Measurements from ENCODE around the gene DEPP1. TPM values are rescaled to one million over a fixed set of nuclear protein-coding genes. Genes with fewer than 3 reads are reported as not detected.

The DEPP1 gene
- total RNA-seq, 2 donors from 2014 or later: 11.1 to 20.2 TPM

GRCh38 chr10:44946205-44946604 is 32.4 kb downstream of the DEPP1 start:
- H3K4me3 ChIP-seq: no peak overlapping the region
- TF ChIP-seq, protein P1, sequence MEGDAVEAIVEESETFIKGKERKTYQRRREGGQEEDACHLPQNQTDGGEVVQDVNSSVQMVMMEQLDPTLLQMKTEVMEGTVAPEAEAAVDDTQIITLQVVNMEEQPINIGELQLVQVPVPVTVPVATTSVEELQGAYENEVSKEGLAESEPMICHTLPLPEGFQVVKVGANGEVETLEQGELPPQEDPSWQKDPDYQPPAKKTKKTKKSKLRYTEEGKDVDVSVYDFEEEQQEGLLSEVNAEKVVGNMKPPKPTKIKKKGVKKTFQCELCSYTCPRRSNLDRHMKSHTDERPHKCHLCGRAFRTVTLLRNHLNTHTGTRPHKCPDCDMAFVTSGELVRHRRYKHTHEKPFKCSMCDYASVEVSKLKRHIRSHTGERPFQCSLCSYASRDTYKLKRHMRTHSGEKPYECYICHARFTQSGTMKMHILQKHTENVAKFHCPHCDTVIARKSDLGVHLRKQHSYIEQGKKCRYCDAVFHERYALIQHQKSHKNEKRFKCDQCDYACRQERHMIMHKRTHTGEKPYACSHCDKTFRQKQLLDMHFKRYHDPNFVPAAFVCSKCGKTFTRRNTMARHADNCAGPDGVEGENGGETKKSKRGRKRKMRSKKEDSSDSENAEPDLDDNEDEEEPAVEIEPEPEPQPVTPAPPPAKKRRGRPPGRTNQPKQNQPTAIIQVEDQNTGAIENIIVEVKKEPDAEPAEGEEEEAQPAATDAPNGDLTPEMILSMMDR (IDR thresholded peaks at IDR 0.05): no peak
- H3K27ac ChIP-seq: no peak overlapping the region
- H3K27me3 ChIP-seq: no peaks in the 10 kb centered on the region
- no peaks in the 10 kb centered on the region for H3K9me3 ChIP-seq
- no peak overlapping the region for H3K9ac ChIP-seq (ENCODE audit: low read depth in 2 of 2, low read length in 2 of 2)
- intact Hi-C loops (cut with DNase I): no loop called here
- DNase-seq: no peak
- no peaks in the 10 kb centered on the region for H3K36me3 ChIP-seq
- H3K4me1 ChIP-seq: no peaks in the 10 kb centered on the region

DNA sequence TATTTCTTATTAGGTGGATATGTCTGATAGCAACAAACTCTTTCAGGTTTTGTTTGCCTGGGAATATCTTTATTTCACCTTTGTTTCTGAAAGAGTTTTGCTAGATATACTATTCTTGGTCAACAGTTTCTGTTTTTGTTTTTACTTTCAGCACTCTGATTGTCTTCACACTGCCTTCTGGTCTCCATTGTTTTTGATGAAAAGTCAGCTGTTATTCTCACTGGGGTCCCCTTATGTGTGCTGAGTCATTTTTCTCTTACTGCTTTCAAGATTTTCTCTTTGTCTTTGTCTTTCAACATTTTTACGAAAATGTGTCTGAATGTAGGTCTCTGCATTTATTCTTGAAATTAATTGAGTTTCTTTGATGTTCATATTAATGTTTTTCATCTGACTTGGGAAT is 34.3 kb downstream of the DEPP1 start:
- Histone ChIP-seq H3K4me3 (no peak overlapping the region), H3K9ac (ENCODE audit: low read depth in 2 of 2, low read length in 2 of 2) (no peak overlapping the region), H3K4me1 (no peaks in the 10 kb centered on the region), H3K9me3 (no peaks in the 10 kb centered on the region), H3K27me3 (no peaks in the 10 kb centered on the region), H3K27ac (no peak overlapping the region), H3K36me3 (no peaks in the 10 kb centered on the region)
- TF ChIP-seq, protein P1 (IDR thresholded peaks at IDR 0.05): no peak
- intact Hi-C loops (cut with DNase I): no loop called here
- no peak for DNase-seq

- no peak overlapping the region for H3K27ac ChIP-seq
- intact Hi-C loops (cut with DNase I): no loop called here
- H3K36me3 ChIP-seq: no peaks in the 10 kb centered on the region
- no peaks in the 10 kb centered on the region for H3K9me3 ChIP-seq
- DNase-seq: no peak
- H3K4me1 ChIP-seq: no peaks in the 10 kb centered on the region
- H3K4me3 ChIP-seq: no peak overlapping the region
- no peaks in the 10 kb centered on the region for H3K27me3 ChIP-seq
- no peak overlapping the region for H3K9ac ChIP-seq (ENCODE audit: low read depth in 2 of 2, low read length in 2 of 2)
- TF ChIP-seq, protein P1 (IDR thresholded peaks at IDR 0.05): no peak
These were observed 38.8 kb downstream of the DEPP1 start for GRCh38 chr10:44939691-44940401.

- H3K4me3 ChIP-seq: no peak overlapping the region
- no peak for DNase-seq
- no peaks in the 10 kb centered on the region for H3K27me3 ChIP-seq
- no peak overlapping the region for H3K27ac ChIP-seq
- intact Hi-C loops (cut with DNase I): no loop called here
- no peak overlapping the region for H3K9ac ChIP-seq (ENCODE audit: low read depth in 2 of 2, low read length in 2 of 2)
- no peaks in the 10 kb centered on the region for H3K9me3 ChIP-seq
- TF ChIP-seq, protein P1 (IDR thresholded peaks at IDR 0.05): no peak
- no peaks in the 10 kb centered on the region for H3K36me3 ChIP-seq
- H3K4me1 ChIP-seq: no peaks in the 10 kb centered on the region
These were observed 39.7 kb downstream of the DEPP1 start for GRCh38 chr10:44938956-44939355.

GRCh38 chr10:44937196-44938005 is 41.2 kb downstream of the DEPP1 start:
- Histone ChIP-seq H3K27me3 (no peaks in the 10 kb centered on the region), H3K27ac (no peak overlapping the region), H3K36me3 (no peaks in the 10 kb centered on the region), H3K4me1 (no peaks in the 10 kb centered on the region), H3K4me3 (no peak overlapping the region), H3K9ac (ENCODE audit: low read depth in 2 of 2, low read length in 2 of 2) (no peak overlapping the region), H3K9me3 (no peaks in the 10 kb centered on the region)
- DNase-seq: no peak
- intact Hi-C loops (cut with DNase I): no loop called here
- TF ChIP-seq, protein P1 (IDR thresholded peaks at IDR 0.05): no peak
